ENCODE measurements around the gene MEX3B.

The MEX3B gene

DNA sequence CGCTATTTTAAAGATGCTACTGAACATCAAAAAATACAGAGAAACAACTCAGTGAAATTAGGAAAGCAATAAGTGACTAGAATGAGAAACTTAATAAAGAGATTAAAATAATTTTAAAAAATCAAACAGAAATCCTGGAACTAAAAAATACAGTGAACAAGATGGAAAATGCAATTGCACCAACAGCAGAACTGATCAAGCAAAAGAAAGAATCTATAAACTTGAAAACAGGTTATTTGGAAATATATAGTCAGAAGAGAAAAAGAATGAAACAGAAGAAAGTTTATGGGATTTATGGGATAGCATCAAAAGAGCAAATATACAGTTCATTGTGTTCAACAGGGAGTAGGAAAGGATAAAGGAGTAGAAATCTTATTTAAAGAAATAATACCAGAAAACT lies 53.3 kb downstream of the MEX3B start:
- DNase-seq (ENCODE audit: extremely low read depth, low read depth): no peak
- TF ChIP-seq, protein P1, sequence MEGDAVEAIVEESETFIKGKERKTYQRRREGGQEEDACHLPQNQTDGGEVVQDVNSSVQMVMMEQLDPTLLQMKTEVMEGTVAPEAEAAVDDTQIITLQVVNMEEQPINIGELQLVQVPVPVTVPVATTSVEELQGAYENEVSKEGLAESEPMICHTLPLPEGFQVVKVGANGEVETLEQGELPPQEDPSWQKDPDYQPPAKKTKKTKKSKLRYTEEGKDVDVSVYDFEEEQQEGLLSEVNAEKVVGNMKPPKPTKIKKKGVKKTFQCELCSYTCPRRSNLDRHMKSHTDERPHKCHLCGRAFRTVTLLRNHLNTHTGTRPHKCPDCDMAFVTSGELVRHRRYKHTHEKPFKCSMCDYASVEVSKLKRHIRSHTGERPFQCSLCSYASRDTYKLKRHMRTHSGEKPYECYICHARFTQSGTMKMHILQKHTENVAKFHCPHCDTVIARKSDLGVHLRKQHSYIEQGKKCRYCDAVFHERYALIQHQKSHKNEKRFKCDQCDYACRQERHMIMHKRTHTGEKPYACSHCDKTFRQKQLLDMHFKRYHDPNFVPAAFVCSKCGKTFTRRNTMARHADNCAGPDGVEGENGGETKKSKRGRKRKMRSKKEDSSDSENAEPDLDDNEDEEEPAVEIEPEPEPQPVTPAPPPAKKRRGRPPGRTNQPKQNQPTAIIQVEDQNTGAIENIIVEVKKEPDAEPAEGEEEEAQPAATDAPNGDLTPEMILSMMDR (IDR thresholded peaks at IDR 0.05; ENCODE audit: low read depth, low read length): no peak
